ENCODE data around the gene PDGFD. TPM values are rescaled to one million over a fixed set of nuclear protein-coding genes. Genes with fewer than 3 reads are reported as not detected.

PDGFD gene
- polyA plus RNA-seq, 1 donor (not counting 4 experiments of a cell fraction or from before 2014, with no cell fraction given), result 0.28 TPM

- TF ChIP-seq, protein P1, sequence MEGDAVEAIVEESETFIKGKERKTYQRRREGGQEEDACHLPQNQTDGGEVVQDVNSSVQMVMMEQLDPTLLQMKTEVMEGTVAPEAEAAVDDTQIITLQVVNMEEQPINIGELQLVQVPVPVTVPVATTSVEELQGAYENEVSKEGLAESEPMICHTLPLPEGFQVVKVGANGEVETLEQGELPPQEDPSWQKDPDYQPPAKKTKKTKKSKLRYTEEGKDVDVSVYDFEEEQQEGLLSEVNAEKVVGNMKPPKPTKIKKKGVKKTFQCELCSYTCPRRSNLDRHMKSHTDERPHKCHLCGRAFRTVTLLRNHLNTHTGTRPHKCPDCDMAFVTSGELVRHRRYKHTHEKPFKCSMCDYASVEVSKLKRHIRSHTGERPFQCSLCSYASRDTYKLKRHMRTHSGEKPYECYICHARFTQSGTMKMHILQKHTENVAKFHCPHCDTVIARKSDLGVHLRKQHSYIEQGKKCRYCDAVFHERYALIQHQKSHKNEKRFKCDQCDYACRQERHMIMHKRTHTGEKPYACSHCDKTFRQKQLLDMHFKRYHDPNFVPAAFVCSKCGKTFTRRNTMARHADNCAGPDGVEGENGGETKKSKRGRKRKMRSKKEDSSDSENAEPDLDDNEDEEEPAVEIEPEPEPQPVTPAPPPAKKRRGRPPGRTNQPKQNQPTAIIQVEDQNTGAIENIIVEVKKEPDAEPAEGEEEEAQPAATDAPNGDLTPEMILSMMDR (optimal IDR thresholded peaks at IDR 0.05 in 1 of 3, IDR thresholded peaks at IDR 0.05 in 1 of 3, conservative IDR thresholded peaks at IDR 0.05 in 1 of 3; ENCODE audit: extremely low read depth in 1 of 3, insufficient read depth in 2 of 3, low read length in 3 of 3), result no peak
- TF ChIP-seq EZH2 (IDR thresholded peaks at IDR 0.05; ENCODE audit: low read length), result no peak
- H3K79me2 ChIP-seq (ENCODE audit: control insufficient read depth, insufficient read depth, low read length), result no peaks in the 10 kb centered on the region
- no peaks in the 10 kb centered on the region for H3K4me1 ChIP-seq (ENCODE audit: control insufficient read depth, extremely low read depth, insufficient read depth, low read length)
- no peak overlapping the region for H3K4me2 ChIP-seq (ENCODE audit: control insufficient read depth, extremely low read depth, insufficient read depth, low read depth, low read length)
- no peak overlapping the region for H3K4me3 ChIP-seq (ENCODE audit: control insufficient read depth in 2 of 3, extremely low read depth in 1 of 3, insufficient read depth in 2 of 3, low read depth in 1 of 3, low read length in 3 of 3)
- FAIRE-seq (no peak), DNase-seq (ENCODE audit: low read depth, low spot score) (no peak)
- no peak overlapping the region for H3K9ac ChIP-seq (ENCODE audit: control insufficient read depth, extremely low read depth, insufficient read depth, low read length)
- dilution Hi-C loops (cut with MboI; ENCODE audit: extremely low pct_ligation_motif_present, low sequenced_read_pairs), result no loop called here
- no peaks in the 10 kb centered on the region for H3K27me3 ChIP-seq (ENCODE audit: control insufficient read depth, extremely low read depth, insufficient read depth, low read length)
- H3K27ac ChIP-seq (ENCODE audit: control insufficient read depth, insufficient read depth, low read length), result no peak overlapping the region
- H3K36me3 ChIP-seq (ENCODE audit: control insufficient read depth in 2 of 2, extremely low read depth in 1 of 2, insufficient read depth in 2 of 2, low read length in 2 of 2), result no peaks in the 10 kb centered on the region
- peaks cover 2% of the 10 kb centered on the region for H3K9me3 ChIP-seq (ENCODE audit: control insufficient read depth, low read depth, low read length)
- no peaks in the 10 kb centered on the region for H3K9me1 ChIP-seq (ENCODE audit: control insufficient read depth, extremely low read depth, insufficient read depth, low read length)
- H4K20me1 ChIP-seq (ENCODE audit: control insufficient read depth, extremely low read depth, insufficient read depth, low read length), result no peaks in the 10 kb centered on the region
- no peak overlapping the region for H2AFZ ChIP-seq (ENCODE audit: control insufficient read depth, low read length)
Observed at GRCh38 chr11:103890654-103891053, 273.3 kb downstream of the PDGFD start.

DNA sequence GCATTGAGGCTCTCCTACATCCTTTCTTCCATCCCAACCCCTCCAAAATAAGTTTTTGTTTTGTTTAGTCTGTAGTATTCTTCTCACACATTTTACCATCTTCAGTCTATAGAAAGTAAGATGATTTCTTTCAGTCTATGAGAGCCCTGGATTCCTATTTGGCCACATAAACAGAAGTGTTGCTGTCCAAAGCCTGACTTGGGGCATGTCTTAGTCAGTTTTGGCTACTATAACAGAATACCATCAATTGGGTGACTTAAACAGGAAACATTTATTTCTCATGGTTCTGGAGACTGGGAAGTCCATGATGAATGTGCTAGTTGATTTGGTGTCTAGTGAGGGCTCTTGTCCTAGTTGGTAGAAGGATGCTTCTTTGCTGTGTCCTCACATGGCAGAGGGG, 274.3 kb downstream of the PDGFD start:
- no peak for DNase-seq (ENCODE audit: low read depth, low spot score)
- no peaks in the 10 kb centered on the region for H3K4me1 ChIP-seq (ENCODE audit: control insufficient read depth, extremely low read depth, insufficient read depth, low read length)
- no peak overlapping the region for H3K4me3 ChIP-seq (ENCODE audit: control insufficient read depth in 2 of 3, extremely low read depth in 1 of 3, insufficient read depth in 2 of 3, low read depth in 1 of 3, low read length in 3 of 3)
- H2AFZ ChIP-seq (ENCODE audit: control insufficient read depth, low read length), result no peak overlapping the region
- no peaks in the 10 kb centered on the region for H3K9me1 ChIP-seq (ENCODE audit: control insufficient read depth, extremely low read depth, insufficient read depth, low read length)
- H3K4me2 ChIP-seq (ENCODE audit: control insufficient read depth, extremely low read depth, insufficient read depth, low read depth, low read length), result no peak overlapping the region
- no peaks in the 10 kb centered on the region for H3K27me3 ChIP-seq (ENCODE audit: control insufficient read depth, extremely low read depth, insufficient read depth, low read length)
- no peaks in the 10 kb centered on the region for H3K79me2 ChIP-seq (ENCODE audit: control insufficient read depth, insufficient read depth, low read length)
- H3K27ac ChIP-seq (ENCODE audit: control insufficient read depth, insufficient read depth, low read length), result no peak overlapping the region
- FAIRE-seq, result no peak
- dilution Hi-C loops (cut with MboI; ENCODE audit: extremely low pct_ligation_motif_present, low sequenced_read_pairs), result no loop called here
- H3K36me3 ChIP-seq (ENCODE audit: control insufficient read depth in 2 of 2, extremely low read depth in 1 of 2, insufficient read depth in 2 of 2, low read length in 2 of 2), result no peaks in the 10 kb centered on the region
- no peak overlapping the region for H3K9ac ChIP-seq (ENCODE audit: control insufficient read depth, extremely low read depth, insufficient read depth, low read length)
- no peaks in the 10 kb centered on the region for H4K20me1 ChIP-seq (ENCODE audit: control insufficient read depth, extremely low read depth, insufficient read depth, low read length)
- peaks cover 2% of the 10 kb centered on the region for H3K9me3 ChIP-seq (ENCODE audit: control insufficient read depth, low read depth, low read length)
- TF ChIP-seq, protein P1 (optimal IDR thresholded peaks at IDR 0.05 in 1 of 3, IDR thresholded peaks at IDR 0.05 in 1 of 3, conservative IDR thresholded peaks at IDR 0.05 in 1 of 3; ENCODE audit: extremely low read depth in 1 of 3, insufficient read depth in 2 of 3, low read length in 3 of 3), result no peak
